Measurements from ENCODE around the gene TNRC6A. TPM values are rescaled to one million over a fixed set of nuclear protein-coding genes. Genes with fewer than 3 reads are reported as not detected.

TNRC6A gene
- total RNA-seq: 53.0 TPM

GRCh38 chr16:24729243-24729950 lies at the start of gene TNRC6A:
Gene TNRC6A (plus strand): TSS chr16:24729651. CDS start chr16:24729842, 191 bp downstream.
- Histone ChIP-seq H3K4me1 (peaks cover 43% of the 10 kb centered on the region), H3K4me3 (peak within 1 kb of the TSS; percentile 79 to 97), H3K9me3 (no peaks in the 10 kb centered on the region), H3K36me3 (peaks cover 0 to 11% of the 10 kb centered on the region in 2 donors), H3K27me3 (no peaks in the 10 kb centered on the region), H3K27ac (peak within 1 kb of the TSS; percentile 92)
- TF ChIP-seq CTCF (IDR thresholded peaks at IDR 0.05) (no peak), POLR2AphosphoS5 (IDR thresholded peaks at IDR 0.05; ENCODE audit: insufficient read depth in 1 of 2, low read depth in 1 of 2) (peak; percentile 38 to 96), POLR2A (IDR thresholded peaks at IDR 0.05) (peak in 1 of 2 donors; percentile 77)
- intact Hi-C loops (cut with DNase I): no loop called here
- DNase-seq (ENCODE audit: extremely low spot score in 2 of 2): peak in 1 of 2 donors; percentile 93

GRCh38 chr16:24681793-24682192 lies 47.7 kb upstream of the TNRC6A start:
- DNase-seq (ENCODE audit: extremely low spot score in 2 of 2): no peak
- H3K4me1 ChIP-seq: peaks cover 12% of the 10 kb centered on the region
- intact Hi-C loops (cut with DNase I): no loop called here
- H3K4me3 ChIP-seq: no peak overlapping the region
- H3K36me3 ChIP-seq: no peaks in the 10 kb centered on the region
- TF ChIP-seq POLR2A (IDR thresholded peaks at IDR 0.05): no peak
- no peak for TF ChIP-seq CTCF (IDR thresholded peaks at IDR 0.05)
- no peak for TF ChIP-seq POLR2AphosphoS5 (IDR thresholded peaks at IDR 0.05; ENCODE audit: insufficient read depth in 1 of 2, low read depth in 1 of 2)
- H3K9me3 ChIP-seq: no peaks in the 10 kb centered on the region
- no peaks in the 10 kb centered on the region for H3K27me3 ChIP-seq
- no peak overlapping the region for H3K27ac ChIP-seq

GRCh38 chr16:24683250-24683649 lies 46.2 kb upstream of the TNRC6A start:
- TF ChIP-seq POLR2A (IDR thresholded peaks at IDR 0.05) (no peak), CTCF (IDR thresholded peaks at IDR 0.05) (no peak), POLR2AphosphoS5 (IDR thresholded peaks at IDR 0.05; ENCODE audit: insufficient read depth in 1 of 2, low read depth in 1 of 2) (no peak)
- no peak for DNase-seq (ENCODE audit: extremely low spot score in 2 of 2)
- H3K27ac ChIP-seq: no peak overlapping the region
- no peak overlapping the region for H3K4me3 ChIP-seq
- H3K36me3 ChIP-seq: no peaks in the 10 kb centered on the region
- intact Hi-C loops (cut with DNase I): no loop called here
- peaks cover 12% of the 10 kb centered on the region for H3K4me1 ChIP-seq
- no peaks in the 10 kb centered on the region for H3K27me3 ChIP-seq
- H3K9me3 ChIP-seq: no peaks in the 10 kb centered on the region

GRCh38 chr16:24683847-24684493 lies 45.5 kb upstream of the TNRC6A start:
- Histone ChIP-seq H3K36me3 (no peaks in the 10 kb centered on the region), H3K4me1 (peaks cover 12% of the 10 kb centered on the region), H3K4me3 (no peak overlapping the region), H3K9me3 (no peaks in the 10 kb centered on the region), H3K27ac (no peak overlapping the region), H3K27me3 (no peaks in the 10 kb centered on the region)
- intact Hi-C loops (cut with DNase I): no loop called here
- no peak for DNase-seq (ENCODE audit: extremely low spot score in 2 of 2)
- TF ChIP-seq POLR2A (IDR thresholded peaks at IDR 0.05): no peak
- TF ChIP-seq CTCF (IDR thresholded peaks at IDR 0.05): no peak
- TF ChIP-seq POLR2AphosphoS5 (IDR thresholded peaks at IDR 0.05; ENCODE audit: insufficient read depth in 1 of 2, low read depth in 1 of 2): no peak
